GM23338 (cell line): ENCODE measurements around the gene MYL11. TPM values are rescaled to one million over a fixed set of nuclear protein-coding genes. Genes with fewer than 3 reads are reported as not detected.
A peak's percentile ranks its signal among the peaks of the same experiment; 100 is the strongest.

Experiments used
- ATAC-seq: fragments of 200-7000 bp; cut with Tn5 transposase; 3 replicates; pipeline ENCODE4 v1.9.1; 2020
- DNase-seq: peaks from one replicate; pipeline ENCODE4 v3.0.0-alpha.2; 2015; ENCODE audit warnings: low spot score
- H2AFZ ChIP-seq: fragments of 200-600 bp; sonication (generic); 2 replicates; pipeline ENCODE4 v1.8.0; 2016; ENCODE audit warnings: antibody characterized with exemption, mild to moderate bottlenecking, moderate library complexity
- H3F3A ChIP-seq: fragments of 200-600 bp; sonication (generic); replicated peaks from 2 replicates; pipeline ENCODE4 v1.8.0; 2017; ENCODE audit warnings: antibody characterized with exemption, mixed run types, low read depth
- H3K27ac ChIP-seq: fragments of 200-600 bp; sonication (generic); 2 replicates; pipeline ENCODE4 v1.6.1; 2016; ENCODE audit warnings: low read depth
- H3K27me3 ChIP-seq: fragments of 200-600 bp; sonication (generic); 2 replicates; pipeline ENCODE4 v1.8.0; 2016; ENCODE audit warnings: mild to moderate bottlenecking, mixed run types, moderate library complexity; ENCODE audit not compliant: insufficient read depth
- H3K36me3 ChIP-seq: fragments of 200-600 bp; sonication (generic); 2 replicates; pipeline ENCODE4 v1.8.0; 2016; ENCODE audit warnings: mild to moderate bottlenecking; ENCODE audit not compliant: insufficient read depth
- H3K4me1 ChIP-seq: fragments of 200-600 bp; sonication (generic); 2 replicates; pipeline ENCODE4 v1.8.0; 2016; ENCODE audit warnings: mild to moderate bottlenecking, moderate library complexity; ENCODE audit not compliant: insufficient read depth
- H3K4me2 ChIP-seq: fragments of 200-600 bp; sonication (generic); 2 replicates; pipeline ENCODE4 v1.7.1; 2017; ENCODE audit warnings: mixed run types
- H3K4me3 ChIP-seq: fragments of 200-600 bp; sonication (generic); 2 replicates; pipeline ENCODE4 v1.6.1; 2016; ENCODE audit warnings: mixed run types
- H3K79me2 ChIP-seq: fragments of 200-600 bp; sonication (generic); replicated peaks from 2 replicates; pipeline ENCODE4 v1.8.0; 2017; ENCODE audit warnings: mild to moderate bottlenecking; ENCODE audit not compliant: insufficient read depth
- H3K9me2 ChIP-seq: fragments of 200-600 bp; sonication (generic); 2 replicates; pipeline ENCODE4 v1.8.0; 2017; ENCODE audit not compliant: insufficient read depth
- H4K20me1 ChIP-seq: fragments of 200-600 bp; sonication (generic); replicated peaks from 2 replicates; pipeline ENCODE4 v1.8.0; 2017; ENCODE audit warnings: mild to moderate bottlenecking; ENCODE audit not compliant: insufficient read depth
- H3K27ac Mint-ChIP-seq: 2 replicates; pipeline ENCODE4 v1.8.0; 2020; ENCODE audit warnings: inconsistent platforms, mild to moderate bottlenecking, moderate library complexity, mixed read lengths
- H3K27me3 Mint-ChIP-seq: 3 replicates; pipeline ENCODE4 v1.8.0; 2022; ENCODE audit warnings: low read depth, mild to moderate bottlenecking, moderate library complexity, mixed read lengths, inconsistent platforms; ENCODE audit not compliant: insufficient read depth, poor library complexity
- H3K36me3 Mint-ChIP-seq: 3 replicates; pipeline ENCODE4 v1.8.0; 2021; ENCODE audit warnings: low read depth, mild to moderate bottlenecking, inconsistent platforms, moderate library complexity, mixed read lengths
- H3K4me1 Mint-ChIP-seq: 3 replicates; pipeline ENCODE4 v1.8.0; 2020; ENCODE audit warnings: mild to moderate bottlenecking, inconsistent platforms, mixed read lengths
- H3K4me3 Mint-ChIP-seq: 3 replicates; pipeline ENCODE4 v1.8.0; 2021; ENCODE audit warnings: moderate library complexity, mild to moderate bottlenecking, inconsistent platforms, mixed read lengths
- H3K9me3 Mint-ChIP-seq: 3 replicates; pipeline ENCODE4 v1.8.0; 2020; ENCODE audit warnings: moderate library complexity, mild to moderate bottlenecking, inconsistent platforms, mixed read lengths
- EZH2 ChIP-seq: fragments of 200-600 bp; sonication (generic); IDR thresholded peaks from one replicate; pipeline ENCODE4 v1.8.0; 2017; ENCODE audit warnings: antibody characterized with exemption, mild to moderate bottlenecking, low read depth; ENCODE audit not compliant: unreplicated experiment
- EZH2phosphoT487 ChIP-seq: fragments of 200-600 bp; sonication (generic); IDR thresholded peaks from one replicate; pipeline ENCODE4 v1.8.1; 2018; ENCODE audit warnings: antibody characterized with exemption; ENCODE audit not compliant: unreplicated experiment
- NANOG ChIP-seq: IDR thresholded peaks from 2 replicates; pipeline ENCODE4 v1.6.1; 2016; ENCODE audit warnings: antibody characterized with exemption, borderline replicate concordance
- POLR2AphosphoS5 ChIP-seq: IDR thresholded peaks from 2 replicates; pipeline ENCODE4 v1.6.1; 2016; ENCODE audit warnings: antibody characterized with exemption, low read depth
- STAT1 ChIP-seq: IDR thresholded peaks from one replicate; pipeline ENCODE4 v1.6.1; 2016; ENCODE audit warnings: antibody characterized with exemption; ENCODE audit not compliant: unreplicated experiment
- ZNF114 ChIP-seq: fragments of 250-450 bp; sonication (Bioruptor Pico); IDR thresholded peaks from 2 replicates; pipeline ENCODE4 v1.5.0; 2020; ENCODE audit warnings: mild to moderate bottlenecking, moderate library complexity
- polyA plus RNA-seq: library from polyadenylated mRNA; unstranded; fragments of >200 nt; fragmentation: Nextera tagmentation; extraction: Ambion mirVana; gene quantifications from 2 replicates; pipeline ENCODE4 v1.2.1, GENCODE V29; 2016
- total RNA-seq: library from RNA; depleted of rRNA; stranded (reverse); fragments of >200 nt; shearing (Covaris generic); gene quantifications from 2 replicates; pipeline ENCODE4 v1.2.3, GENCODE V29; 2014
- TF ChIP-seq, protein P1 (sequence below): IDR thresholded peaks from 2 replicates; pipeline ENCODE4 v1.6.1; 2016; ENCODE audit warnings: antibody characterized with exemption
- TF ChIP-seq, protein P2 (sequence below), 2 experiments: fragments of 200-600 bp in 1 of 2; sonication (generic) in 1 of 2; conservative IDR thresholded peaks; 2 replicates each; pipeline versions ENCODE4 v1.5.1 to v1.6.1; 2016 to 2017; ENCODE audit warnings: antibody characterized with exemption in 2 of 2, low read depth in 2 of 2, mild to moderate bottlenecking in 2 of 2, moderate library complexity in 1 of 2

Gene MYL11
- total and polyA plus RNA-seq, 2 experiments from 2014 or later: 3.5 TPM; not detected in 1

DNA sequence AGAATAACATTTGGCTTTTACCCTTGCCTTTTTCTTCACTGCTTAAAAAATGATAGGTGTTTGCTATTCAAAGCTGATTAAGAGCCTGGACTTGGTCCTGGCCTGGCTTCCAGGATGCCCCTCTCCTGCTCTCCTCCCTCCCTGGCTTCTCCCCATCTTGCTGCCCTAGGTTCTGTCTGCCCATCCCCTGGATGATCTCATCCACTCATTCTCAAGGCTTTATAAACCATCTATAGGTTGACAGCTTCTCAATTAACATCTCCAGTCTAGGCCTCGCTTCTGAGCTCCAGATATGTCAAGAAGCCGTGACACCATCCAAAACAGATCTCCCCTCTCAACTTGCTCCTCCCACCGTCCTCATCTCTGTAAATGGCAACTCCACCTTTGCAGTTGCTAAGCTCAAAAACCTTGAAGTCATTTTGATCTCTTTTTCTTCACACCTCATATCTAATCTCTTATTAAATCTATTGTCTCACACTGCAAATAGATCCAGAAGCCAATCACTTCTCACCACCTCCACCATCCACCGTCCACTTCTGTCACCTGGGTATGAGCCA, 41.5 kb downstream of the MYL11 start:
- H3K79me2 ChIP-seq: 0 out of 2 replicates have a peak, but pooled peaks cover 3% of the 10 kb centered on the region
- H3K4me3 ChIP-seq: no peak overlapping the region
- no peak overlapping the region for H3K27ac ChIP-seq
- H3K27me3 ChIP-seq: no peaks in the 10 kb centered on the region
- H2AFZ ChIP-seq: no peak overlapping the region
- Mint-ChIP-seq H3K27me3 (peaks cover 11% of the 10 kb centered on the region), H3K27ac (no peak overlapping the region), H3K4me1 (peaks cover 11% of the 10 kb centered on the region), H3K9me3 (no peaks in the 10 kb centered on the region), H3K4me3 (no peak overlapping the region), H3K36me3 (peaks cover 42% of the 10 kb centered on the region)
- DNase-seq: no peak
- H3K36me3 ChIP-seq: peaks cover 3% of the 10 kb centered on the region
- no peaks in the 10 kb centered on the region for H3K9me2 ChIP-seq
- H3F3A ChIP-seq: peaks cover 32% of the 10 kb centered on the region
- no peak for ATAC-seq
- TF ChIP-seq POLR2AphosphoS5 (no peak), ZNF114 (CRISPR knock-in tag) (no peak), NANOG (no peak), STAT1 (no peak)
- TF ChIP-seq, protein P1, sequence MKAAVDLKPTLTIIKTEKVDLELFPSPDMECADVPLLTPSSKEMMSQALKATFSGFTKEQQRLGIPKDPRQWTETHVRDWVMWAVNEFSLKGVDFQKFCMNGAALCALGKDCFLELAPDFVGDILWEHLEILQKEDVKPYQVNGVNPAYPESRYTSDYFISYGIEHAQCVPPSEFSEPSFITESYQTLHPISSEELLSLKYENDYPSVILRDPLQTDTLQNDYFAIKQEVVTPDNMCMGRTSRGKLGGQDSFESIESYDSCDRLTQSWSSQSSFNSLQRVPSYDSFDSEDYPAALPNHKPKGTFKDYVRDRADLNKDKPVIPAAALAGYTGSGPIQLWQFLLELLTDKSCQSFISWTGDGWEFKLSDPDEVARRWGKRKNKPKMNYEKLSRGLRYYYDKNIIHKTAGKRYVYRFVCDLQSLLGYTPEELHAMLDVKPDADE: no peak
- TF ChIP-seq, protein P2, sequence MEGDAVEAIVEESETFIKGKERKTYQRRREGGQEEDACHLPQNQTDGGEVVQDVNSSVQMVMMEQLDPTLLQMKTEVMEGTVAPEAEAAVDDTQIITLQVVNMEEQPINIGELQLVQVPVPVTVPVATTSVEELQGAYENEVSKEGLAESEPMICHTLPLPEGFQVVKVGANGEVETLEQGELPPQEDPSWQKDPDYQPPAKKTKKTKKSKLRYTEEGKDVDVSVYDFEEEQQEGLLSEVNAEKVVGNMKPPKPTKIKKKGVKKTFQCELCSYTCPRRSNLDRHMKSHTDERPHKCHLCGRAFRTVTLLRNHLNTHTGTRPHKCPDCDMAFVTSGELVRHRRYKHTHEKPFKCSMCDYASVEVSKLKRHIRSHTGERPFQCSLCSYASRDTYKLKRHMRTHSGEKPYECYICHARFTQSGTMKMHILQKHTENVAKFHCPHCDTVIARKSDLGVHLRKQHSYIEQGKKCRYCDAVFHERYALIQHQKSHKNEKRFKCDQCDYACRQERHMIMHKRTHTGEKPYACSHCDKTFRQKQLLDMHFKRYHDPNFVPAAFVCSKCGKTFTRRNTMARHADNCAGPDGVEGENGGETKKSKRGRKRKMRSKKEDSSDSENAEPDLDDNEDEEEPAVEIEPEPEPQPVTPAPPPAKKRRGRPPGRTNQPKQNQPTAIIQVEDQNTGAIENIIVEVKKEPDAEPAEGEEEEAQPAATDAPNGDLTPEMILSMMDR (conservative IDR thresholded peaks at IDR 0.05; ENCODE audit: low read depth in 2 of 2): no peak
- H3K4me1 ChIP-seq: no peaks in the 10 kb centered on the region
- no peak overlapping the region for H3K4me2 ChIP-seq
- H4K20me1 ChIP-seq: peaks cover 36% of the 10 kb centered on the region

DNA sequence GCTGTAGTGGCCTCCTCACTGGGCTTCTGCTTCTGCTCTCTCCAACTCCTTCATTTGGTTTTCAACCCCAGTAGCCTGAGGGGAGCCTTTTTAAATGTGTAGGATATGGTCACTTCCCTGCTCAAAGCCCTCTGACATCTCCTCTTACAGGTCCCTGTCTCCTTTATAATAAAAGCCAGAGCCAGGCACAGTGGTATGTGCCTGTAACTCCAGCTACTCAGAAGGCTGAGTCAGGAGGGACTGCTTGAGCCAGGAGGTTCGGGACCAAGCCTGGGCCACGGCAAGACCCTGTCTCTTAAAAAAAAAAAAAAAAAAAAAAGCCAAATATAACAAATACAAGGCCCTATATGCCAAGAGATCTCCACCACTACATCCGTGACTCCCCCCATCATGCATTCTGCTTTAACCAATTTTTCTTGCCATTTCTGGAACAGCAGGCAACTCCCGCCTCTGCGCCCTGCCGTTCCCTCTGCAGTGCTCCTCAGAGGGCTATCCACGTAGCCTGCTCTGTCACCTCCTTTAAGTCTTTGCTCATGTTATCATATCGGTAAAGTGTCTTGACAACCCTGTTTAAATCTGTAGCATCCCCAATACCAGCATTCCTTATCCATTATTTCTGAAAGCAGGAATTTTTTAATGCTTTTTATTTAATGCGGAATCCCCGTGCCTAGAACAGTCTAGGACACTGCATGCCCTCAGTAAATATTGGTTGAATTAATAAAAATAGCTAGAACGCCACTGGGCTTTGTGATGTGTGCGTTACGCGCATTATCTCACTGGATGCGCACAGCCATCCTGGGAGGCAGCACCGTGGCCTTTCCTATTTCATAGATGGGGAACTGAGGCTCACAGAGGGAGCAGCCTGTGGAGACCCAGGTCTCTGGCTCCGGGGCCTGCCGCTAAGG, 42.3 kb downstream of the MYL11 start:
- H3K27me3 ChIP-seq: no peaks in the 10 kb centered on the region
- Mint-ChIP-seq H3K4me3 (peak overlapping the region; percentile 41), H3K36me3 (peaks cover 42% of the 10 kb centered on the region), H3K27me3 (peaks cover 12% of the 10 kb centered on the region), H3K9me3 (no peaks in the 10 kb centered on the region), H3K27ac (no peak overlapping the region), H3K4me1 (peaks cover 11% of the 10 kb centered on the region)
- 0 out of 2 replicates have a peak, but pooled peaks cover 3% of the 10 kb centered on the region for H3K79me2 ChIP-seq
- H3K9me2 ChIP-seq: no peaks in the 10 kb centered on the region
- peak; percentile 7 for ATAC-seq
- peak; percentile 39 for DNase-seq
- peak overlapping the region; percentile 79 for H3K4me2 ChIP-seq
- H3F3A ChIP-seq: peaks cover 35% of the 10 kb centered on the region
- H3K4me1 ChIP-seq: no peaks in the 10 kb centered on the region
- no peak overlapping the region for H3K27ac ChIP-seq
- peaks cover 36% of the 10 kb centered on the region for H4K20me1 ChIP-seq
- peaks cover 3% of the 10 kb centered on the region for H3K36me3 ChIP-seq
- H3K4me3 ChIP-seq: peak overlapping the region; percentile 62
- no peak overlapping the region; the same call in 1 of the 2 replicates for H2AFZ ChIP-seq
- TF ChIP-seq ZNF114 (CRISPR knock-in tag): no peak
- TF ChIP-seq, protein P2 (conservative IDR thresholded peaks at IDR 0.05; ENCODE audit: low read depth in 2 of 2): no peak
- TF ChIP-seq, protein P1: no peak
- no peak for TF ChIP-seq EZH2
- TF ChIP-seq EZH2phosphoT487: no peak
